HG02588 (cell line): ENCODE data around the gene KBTBD2.
"Not testable (repeated sequence)": the region's sequence is repeated elsewhere in the genome, so short reads cannot be mapped to it uniquely, and the experiment has no call there.

Experiments
- ATAC-seq: cut with Tn5 transposase; IDR thresholded peaks from one replicate; pipeline ENCODE4 v1.9.1; 2021; ENCODE audit warnings: mild to moderate bottlenecking, moderate library complexity; ENCODE audit not compliant: unreplicated experiment

The KBTBD2 gene

DNA sequence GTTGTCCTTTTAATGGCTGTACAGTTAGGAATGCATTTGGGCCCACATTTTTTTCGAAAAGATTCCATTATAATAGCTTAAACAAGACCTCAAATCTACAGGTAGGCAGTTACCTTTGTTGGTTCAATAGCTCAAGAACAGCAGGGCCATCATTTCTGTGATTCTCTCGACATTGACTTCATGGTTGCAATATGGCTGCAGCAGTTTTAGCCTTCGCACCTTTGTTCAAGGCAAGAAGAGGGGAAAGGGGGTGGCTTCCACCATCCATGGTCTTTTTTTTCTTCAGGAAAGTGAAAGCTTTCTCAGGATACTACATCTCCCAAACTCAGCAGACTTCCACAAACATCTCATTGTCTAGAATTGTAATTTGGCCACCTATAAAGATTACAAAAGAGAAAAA lies 2.2 kb upstream of the KBTBD2 start:
- ATAC-seq, result no peak

DNA sequence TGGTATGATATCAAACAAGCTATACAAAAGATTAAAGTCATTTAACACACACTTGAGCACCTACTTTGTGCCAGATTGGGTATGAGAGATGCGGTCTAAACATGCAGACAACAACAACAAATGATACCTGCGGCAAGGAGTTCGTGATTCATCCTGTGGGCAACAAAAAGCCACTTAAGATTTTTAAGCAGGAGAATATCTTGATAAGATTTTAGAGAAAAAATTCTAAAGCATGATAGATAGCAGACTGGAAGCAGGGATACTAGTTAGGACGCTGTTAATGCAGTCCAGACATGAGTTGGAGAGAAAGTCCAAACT lies 1.6 kb upstream of the KBTBD2 start:
- no peak for ATAC-seq

DNA sequence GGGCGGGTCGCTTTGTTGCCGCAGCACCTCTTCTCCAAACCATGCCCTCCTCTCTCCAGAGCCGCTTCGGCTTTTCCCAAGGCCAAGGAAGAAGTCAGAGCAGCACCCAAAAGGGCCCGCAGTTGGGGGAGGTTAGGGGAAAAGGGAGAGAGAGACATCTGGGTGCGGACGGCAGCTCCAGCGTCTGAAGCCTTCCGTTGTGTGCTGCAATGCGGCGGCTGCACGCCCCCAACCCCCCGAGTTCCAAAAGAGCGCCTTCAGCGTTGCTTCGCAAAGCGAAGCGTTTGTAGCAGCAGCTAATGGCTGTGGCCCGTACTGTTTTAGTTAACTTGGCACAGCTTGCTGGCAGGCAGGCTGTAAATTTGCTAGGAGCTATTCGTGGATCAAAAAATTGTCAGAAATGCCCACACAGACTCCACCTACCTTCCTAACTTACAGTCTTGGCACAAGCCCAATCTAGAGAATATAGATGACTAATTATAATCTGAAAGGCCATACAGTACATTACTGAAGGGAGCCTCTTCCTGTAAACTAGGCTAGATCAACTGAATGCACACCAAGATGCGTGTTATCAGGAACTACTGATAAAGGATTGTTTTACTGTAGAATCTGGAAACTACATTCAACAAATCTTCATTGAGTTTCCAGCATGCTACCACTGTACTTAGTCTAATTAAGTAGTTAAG lies 1.1 kb upstream of the KBTBD2 start:
- no peak for ATAC-seq

DNA sequence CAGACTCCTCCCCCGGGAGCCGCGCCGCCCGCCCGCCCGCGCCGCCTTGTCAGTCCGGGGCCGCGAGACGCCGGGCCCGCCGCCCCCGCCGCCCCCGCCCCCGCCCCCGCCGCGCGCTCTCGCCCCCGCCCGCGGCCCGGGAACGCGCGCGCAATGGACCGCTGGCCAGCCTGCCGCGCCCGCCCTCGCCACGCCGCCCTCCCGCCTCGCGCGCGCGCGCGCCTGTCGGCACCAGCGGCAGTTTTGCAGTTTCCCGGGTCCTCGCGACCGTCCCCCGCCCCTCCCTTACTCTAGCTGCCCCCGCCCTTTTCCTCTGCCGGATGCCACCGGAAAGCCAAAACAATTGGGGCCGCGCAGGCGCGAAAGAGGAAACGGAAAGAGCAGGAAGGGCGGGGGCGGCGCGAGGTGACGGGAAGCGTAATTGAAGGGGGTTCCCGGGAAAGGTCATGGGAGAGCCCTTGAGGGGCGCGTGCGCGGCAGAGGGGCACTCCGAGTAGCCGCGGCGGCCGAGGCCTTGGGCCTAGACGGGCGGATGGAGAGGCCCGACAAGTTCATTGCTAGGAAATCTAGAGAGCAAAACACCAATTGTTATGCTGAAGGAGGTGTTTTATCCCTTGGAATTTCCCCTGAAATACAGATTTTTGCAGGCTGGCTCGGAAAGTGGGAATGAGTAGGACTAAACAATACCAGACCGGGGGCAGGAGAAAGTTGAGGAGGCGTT lies 400 bp upstream of the KBTBD2 start:
- peak; percentile 54 for ATAC-seq

DNA sequence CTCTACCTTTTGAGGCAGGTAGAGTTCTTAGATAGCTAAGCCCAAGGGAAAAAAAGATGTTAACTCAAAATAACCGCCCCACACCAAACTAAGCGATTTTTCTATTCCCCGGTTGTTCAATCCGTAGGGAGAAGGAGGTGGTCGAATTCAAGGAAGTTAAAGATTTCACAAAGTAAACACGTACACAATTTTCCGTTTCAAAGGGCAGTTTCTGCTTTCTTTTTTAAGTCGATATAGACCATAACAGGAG lies 842 bp downstream of the KBTBD2 start:
- ATAC-seq, result no peak

DNA sequence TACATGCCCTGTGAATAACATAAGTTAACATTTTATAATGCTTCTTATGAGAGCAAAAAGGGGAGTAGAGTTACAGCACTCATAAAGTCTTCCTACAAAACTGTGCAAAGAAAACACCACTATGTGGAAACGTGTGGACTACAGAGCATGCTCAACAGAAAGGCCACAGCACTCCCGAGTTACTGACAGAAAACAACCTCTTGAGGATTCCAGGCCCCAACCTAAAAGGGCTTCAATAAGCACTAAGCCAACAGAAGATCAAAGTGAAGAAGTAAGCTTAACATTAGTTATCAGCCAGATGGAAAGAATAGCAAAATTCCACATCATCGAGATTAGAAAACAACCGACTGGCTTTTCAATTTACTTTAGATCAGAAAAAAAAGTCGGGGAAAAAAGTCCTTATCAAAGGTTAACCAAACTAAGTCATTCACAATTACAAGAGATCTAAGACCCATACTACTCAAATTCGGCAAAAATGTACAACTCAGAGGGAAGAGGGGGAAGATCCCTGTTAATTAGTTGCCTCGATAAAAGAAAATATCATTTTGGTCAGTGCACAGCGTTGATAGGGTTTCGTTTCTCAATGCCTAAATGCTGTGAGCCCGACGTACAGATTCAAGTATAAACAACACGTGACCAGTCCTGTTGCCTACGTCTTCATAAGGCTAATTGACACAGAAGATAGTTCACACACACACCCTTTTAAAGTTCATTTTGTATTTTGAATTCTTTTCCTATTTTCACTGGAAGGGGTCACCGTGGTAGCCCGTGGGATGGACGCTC lies 1.4 kb downstream of the KBTBD2 start:
- ATAC-seq, result peak; percentile 23

DNA sequence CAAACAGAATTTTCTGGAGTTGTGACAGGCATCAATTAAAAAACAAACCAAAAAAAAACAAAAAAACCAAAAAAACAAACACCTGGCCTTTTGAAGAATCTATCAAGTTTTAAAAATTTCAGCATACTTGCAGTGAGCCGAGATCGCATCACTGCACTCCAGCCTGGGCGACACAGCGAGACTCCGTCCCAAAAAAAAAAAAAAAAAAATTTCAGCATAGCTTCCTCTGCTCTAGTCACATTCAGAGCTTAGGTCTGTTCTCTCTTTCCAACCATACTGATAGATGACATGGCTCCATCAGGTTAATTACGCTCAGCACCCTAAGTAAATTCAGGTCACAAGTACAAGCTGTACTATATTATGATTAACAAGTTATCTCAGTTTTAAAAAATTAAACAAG lies 3.1 kb downstream of the KBTBD2 start:
- ATAC-seq, result no peak

DNA sequence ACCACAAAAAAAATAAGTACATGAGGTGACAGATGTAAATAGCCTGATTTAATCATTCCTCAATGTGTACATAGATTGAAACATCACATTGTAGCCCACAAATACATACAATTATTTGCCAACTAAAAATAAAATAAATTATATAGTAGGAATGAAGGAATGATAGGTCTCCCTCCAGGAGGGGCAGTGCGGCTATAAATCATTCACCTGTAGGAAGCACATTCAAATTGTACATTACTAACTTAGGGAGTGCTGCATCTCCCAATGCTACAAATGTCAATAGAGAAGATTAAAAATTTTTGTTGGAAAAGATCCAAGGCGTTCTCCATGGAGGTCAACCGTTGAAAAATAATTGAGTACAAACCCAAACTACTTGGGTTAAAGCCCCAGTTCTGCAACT lies 4.2 kb downstream of the KBTBD2 start:
- no peak for ATAC-seq

DNA sequence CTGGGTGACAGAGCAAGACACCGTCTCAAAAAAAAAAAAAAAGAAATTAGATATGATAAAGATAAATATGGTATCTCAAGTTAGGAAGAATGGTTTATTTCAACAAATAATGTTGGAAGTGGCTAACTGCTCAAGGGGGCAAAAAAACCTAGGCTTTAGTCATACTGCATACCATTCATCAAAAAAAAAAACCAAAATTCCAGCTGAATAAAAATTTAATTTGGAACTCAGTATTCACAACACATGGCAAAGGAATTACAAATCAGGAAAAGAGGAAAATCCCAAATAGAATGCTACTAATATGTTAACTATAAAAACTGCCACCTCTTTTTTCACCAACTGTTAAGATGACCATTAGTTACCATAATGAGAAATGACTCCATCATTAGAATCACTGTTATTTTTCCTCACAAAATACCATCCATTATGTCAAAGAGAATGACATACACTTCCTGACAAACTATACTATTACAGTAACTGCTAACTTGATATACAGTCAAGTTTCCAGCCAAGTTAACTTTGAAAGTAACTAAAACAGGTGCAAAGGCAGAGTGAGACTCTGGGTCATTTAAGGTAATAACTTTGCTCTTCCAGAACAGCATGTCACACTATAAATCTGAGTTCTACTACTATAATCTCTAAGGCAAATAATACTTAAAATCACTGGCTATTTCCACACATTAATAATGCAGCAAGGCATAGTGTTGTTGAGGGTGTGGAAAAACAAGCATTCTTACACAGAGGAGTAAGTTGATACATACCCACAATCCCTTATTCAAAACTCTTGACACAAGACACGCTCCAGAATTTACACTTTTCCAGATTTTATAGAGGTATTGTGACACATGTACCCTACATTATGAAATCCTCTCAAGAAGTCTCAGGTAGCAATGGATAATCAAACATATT lies 10.2 kb downstream of the KBTBD2 start:
- no peak for ATAC-seq

DNA sequence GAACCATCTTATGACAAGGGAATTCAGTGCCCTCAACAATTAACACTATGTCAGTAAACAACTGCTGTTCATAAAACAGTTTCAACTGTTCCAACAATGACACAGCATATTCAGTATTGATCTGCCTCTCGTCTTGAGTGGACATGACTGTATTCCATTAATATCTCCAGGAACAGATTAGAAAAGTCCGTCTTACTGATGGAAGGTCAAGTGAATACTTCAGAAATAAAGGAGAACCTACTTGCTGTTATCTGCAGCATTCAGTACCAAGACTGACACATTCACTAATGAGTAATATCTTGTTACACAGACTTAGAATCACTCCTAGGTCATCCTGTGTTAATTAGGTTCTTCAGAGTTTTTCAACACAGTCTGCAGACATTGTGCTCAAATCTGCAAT lies 12.1 kb downstream of the KBTBD2 start:
- no peak for ATAC-seq

DNA sequence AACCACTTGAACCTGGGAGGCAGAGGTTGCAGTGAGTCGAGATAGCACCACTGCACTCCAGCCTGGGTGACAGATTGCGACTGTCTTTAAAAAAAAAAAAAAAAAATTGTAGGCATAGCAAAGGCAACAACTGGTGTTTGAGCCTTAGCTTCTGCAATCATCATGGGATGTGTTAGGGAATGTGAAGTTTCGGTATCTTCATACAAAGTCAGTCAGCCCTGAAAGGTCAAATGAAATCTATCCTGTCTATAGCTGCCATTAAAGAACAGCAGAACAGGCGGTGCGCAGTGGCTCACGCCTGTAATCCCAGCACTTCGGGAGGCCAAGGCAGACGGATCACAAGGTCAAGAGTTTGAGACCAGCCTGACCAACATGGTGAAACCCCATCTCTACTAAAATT lies 13.5 kb downstream of the KBTBD2 start:
- not testable (repeated sequence) for ATAC-seq

DNA sequence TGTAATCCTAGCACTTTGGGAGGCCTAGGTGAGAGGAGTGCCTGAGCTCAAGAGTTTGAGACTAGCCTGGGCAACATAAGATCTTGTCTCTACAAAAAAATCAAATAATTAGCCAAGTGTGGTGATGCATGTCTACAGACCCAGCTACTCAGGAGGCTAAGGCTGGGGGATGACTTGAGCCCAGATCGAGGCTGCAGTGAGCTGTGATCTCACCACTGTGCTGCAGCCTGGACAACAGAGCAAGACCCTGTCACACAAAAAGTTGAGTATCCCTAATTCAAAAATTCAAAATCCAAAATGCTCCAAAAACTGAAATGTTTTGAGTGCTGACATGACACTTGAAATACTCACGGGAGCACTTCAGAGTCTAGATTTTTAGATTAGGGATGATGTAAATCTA lies 19.1 kb downstream of the KBTBD2 start:
- no peak for ATAC-seq

DNA sequence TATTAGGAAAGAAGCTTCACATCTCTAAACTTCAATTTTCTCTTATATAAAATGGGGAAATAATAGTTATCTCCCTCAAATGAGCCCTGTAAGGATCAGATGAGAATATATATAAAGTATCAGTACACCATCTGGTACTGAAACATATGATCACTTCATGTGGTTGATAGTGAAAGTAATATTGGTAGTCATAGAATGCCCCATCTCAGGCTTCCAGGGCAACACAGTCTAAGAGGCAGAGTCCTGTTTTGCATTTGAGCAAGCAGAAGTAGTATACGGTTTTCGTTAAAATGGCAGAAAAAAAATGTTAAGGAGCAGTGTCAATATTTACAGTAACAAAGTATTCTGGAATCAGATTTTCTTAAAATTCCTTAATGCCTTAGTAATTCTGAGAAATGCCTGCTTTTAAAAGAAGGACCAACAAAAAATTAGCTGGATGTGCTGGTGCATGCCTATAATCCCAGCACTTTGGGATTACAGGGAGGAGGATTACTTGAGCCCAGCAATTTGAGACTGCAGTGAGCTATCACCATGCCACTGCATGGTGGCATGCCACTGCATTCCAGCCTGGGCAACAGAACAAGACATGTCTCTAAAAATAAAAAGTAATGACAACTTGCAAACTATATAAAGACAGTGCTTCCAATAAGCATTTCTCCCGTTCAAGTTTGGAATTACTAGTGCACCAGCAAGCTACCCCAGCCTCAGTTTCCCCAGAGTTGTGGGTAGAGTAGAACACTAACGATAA lies 19.8 kb downstream of the KBTBD2 start:
- no peak for ATAC-seq

DNA sequence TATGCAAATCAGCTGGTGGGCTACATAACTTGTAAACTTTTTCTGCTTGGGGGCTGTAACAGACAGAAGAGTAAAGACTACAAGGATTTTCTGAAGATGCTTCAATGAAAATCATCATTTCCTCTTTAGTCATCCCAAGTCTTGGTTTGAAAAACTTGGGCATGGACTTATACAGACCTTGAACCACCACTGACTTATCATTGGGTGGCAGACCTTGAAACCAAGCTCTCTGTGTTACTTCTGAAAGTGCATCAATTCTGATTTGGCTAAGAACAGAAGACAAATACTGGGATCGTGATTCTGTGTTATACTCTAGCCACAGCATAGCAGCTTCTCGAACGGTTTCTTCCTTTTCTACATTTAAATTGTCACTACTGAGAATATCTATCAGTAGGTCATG lies 21.3 kb downstream of the KBTBD2 start:
- no peak for ATAC-seq

DNA sequence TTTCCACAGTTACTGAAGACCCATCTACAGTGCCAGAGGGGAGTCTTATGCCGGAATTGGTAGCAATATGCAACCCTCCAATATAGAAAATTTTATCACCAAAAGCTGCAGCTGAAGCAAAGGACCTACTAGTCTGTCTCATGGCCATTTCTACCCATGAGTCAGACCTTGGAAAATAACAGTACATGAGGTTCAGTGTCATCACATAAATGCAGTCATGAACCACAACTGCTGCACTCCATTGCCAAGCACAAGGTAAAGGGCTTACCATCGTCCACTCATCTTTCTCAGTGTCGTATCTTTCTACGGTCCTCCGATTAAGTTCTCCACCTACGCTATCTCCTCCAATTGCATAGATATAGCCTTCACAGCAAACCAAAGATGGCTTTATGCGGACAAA lies 21.8 kb downstream of the KBTBD2 start:
- no peak for ATAC-seq

DNA sequence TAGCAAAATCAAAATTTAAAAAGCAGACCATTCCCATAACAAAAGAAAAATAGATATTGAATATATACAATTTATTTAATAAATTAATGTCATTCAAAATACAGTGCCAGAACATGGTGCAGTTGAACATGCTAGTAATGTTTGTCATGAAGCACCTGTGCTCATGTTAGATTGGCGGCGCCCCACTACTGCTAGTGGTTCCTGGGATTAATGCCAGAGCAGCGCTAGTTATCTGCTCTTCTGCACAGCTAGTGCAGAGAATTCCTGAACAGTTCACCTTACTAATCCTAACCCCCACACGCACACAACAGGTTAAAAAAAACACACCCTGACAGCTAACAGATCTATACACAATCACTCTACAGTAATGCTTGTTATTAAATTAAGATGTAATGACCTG lies 23.4 kb downstream of the KBTBD2 start:
- ATAC-seq, result no peak

DNA sequence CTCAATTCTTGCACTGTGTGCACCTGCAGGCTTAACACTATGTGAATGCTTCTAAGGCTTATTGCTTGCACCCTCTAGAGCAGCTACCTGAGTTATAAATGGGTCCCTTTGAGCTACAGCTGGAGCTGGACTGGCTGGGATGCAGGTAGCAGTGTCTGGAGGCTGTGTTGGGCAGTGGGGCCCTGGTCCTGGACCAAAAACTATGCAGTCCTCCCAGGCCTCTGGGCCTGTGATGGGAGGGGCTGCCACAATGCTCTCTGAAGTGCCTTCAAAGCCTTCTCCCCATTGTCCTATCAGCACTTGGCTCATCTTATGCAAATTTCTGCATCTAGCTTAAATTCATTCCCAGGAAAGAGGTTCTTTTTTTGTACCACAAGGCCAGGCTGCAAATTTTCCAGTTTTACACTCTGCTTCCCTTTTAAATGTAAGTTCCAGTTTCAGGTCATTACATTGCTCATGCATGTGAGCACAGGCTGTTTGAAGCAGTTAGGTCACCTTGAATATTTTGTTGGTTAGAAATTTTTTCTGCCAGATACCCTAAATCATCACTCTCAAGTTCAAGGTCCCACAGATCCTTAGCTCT lies 26.0 kb downstream of the KBTBD2 start:
- ATAC-seq, result no peak

DNA sequence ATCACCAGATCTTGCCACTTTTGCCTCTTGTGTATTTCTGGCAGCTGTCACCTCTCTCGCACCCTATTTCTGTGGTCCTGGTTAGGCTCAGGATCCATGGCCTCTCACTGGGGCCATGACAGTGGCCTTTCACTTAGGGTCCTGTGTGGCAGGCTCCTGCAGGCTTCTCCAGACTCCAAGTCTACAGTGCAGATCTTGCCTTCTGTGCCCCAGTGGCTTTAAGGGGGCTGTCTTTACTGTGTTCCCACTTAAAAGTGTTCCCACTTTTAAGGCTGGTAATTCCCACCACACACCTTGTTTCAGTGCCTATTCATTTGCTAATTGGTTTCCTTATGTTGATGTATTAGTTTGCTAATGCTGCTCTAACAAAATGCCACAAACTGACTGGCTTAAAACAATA lies 27.7 kb downstream of the KBTBD2 start:
- not testable (repeated sequence) for ATAC-seq

DNA sequence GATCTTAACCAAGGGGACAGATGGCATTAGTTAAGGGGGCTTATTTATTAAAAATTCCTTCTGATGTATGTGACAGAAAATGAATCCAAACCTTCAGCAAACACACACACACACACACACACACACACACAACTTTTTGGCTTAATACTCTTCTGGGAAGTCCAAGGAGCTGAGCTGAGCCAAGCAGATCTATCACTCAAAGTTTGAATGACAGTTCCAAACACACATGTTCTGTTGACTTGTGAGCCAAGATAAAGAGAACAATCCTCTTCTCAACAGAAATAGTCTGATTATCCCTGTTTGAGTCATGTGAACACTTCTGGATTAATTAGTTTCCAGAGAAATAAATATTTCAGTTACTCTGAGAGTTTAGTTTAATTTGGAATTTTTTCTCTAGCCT lies 31.5 kb downstream of the KBTBD2 start:
- no peak for ATAC-seq

DNA sequence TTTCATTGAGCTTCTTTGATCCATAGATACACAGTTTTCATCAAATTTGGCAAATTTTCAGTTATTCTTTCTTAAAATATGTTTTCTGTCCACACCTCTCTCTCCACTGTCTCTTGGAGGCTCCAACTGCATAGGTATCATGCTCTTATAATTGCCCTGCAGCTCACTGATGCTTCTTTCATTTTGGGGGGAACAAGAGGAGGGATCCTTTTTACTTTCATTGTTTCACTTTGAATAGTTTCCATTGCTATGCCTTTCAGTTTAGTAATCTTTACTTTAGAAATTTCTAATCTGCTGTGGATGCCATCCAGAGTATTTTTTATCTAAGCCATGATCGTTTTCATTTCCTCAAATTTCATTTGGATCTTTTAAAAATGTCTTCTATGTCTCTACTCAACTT lies 32.9 kb downstream of the KBTBD2 start:
- ATAC-seq, result no peak
